ENCODE data around the gene HOXB7. TPM values are rescaled to one million over a fixed set of nuclear protein-coding genes. Genes with fewer than 3 reads are reported as not detected.
A peak's percentile ranks its signal among the peaks of the same experiment; 100 is the strongest.

The HOXB7 gene
- total RNA-seq, 1 donor from 2014 or later: 8.5 TPM

DNA sequence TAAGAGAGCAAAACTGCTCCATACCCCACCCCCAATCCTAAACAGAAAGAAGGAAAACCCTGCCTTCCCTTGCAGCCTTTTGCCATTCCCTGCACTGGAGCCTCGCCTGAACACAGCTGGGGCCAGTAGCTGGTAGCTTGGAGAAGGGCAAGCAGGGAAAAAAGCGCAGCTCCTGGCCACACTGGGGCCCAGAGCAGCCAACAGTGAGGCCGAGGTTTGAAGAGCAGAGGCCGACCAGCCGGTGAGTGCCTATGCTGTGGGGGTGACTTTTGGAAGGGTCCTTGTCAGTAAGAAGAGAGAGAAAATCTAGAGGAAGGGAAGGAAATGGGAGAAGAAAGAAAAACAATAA is 18.6 kb upstream of the HOXB7 start:
- Mint-ChIP-seq H3K27me3 (ENCODE audit: low read depth) (peaks cover 99% of the 10 kb centered on the region), H3K4me1 (no peaks in the 10 kb centered on the region), H3K27ac (ENCODE audit: unreplicated experiment) (peak overlapping the region; percentile 4), H3K9me3 (no peaks in the 10 kb centered on the region), H3K36me3 (ENCODE audit: low read depth) (peaks cover 4% of the 10 kb centered on the region), H3K4me3 (peak overlapping the region; percentile 61)
- TF ChIP-seq, protein P1, sequence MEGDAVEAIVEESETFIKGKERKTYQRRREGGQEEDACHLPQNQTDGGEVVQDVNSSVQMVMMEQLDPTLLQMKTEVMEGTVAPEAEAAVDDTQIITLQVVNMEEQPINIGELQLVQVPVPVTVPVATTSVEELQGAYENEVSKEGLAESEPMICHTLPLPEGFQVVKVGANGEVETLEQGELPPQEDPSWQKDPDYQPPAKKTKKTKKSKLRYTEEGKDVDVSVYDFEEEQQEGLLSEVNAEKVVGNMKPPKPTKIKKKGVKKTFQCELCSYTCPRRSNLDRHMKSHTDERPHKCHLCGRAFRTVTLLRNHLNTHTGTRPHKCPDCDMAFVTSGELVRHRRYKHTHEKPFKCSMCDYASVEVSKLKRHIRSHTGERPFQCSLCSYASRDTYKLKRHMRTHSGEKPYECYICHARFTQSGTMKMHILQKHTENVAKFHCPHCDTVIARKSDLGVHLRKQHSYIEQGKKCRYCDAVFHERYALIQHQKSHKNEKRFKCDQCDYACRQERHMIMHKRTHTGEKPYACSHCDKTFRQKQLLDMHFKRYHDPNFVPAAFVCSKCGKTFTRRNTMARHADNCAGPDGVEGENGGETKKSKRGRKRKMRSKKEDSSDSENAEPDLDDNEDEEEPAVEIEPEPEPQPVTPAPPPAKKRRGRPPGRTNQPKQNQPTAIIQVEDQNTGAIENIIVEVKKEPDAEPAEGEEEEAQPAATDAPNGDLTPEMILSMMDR (conservative IDR thresholded peaks at IDR 0.05): no peak
- no peak for DNase-seq (ENCODE audit: low read depth, low spot score)

DNA sequence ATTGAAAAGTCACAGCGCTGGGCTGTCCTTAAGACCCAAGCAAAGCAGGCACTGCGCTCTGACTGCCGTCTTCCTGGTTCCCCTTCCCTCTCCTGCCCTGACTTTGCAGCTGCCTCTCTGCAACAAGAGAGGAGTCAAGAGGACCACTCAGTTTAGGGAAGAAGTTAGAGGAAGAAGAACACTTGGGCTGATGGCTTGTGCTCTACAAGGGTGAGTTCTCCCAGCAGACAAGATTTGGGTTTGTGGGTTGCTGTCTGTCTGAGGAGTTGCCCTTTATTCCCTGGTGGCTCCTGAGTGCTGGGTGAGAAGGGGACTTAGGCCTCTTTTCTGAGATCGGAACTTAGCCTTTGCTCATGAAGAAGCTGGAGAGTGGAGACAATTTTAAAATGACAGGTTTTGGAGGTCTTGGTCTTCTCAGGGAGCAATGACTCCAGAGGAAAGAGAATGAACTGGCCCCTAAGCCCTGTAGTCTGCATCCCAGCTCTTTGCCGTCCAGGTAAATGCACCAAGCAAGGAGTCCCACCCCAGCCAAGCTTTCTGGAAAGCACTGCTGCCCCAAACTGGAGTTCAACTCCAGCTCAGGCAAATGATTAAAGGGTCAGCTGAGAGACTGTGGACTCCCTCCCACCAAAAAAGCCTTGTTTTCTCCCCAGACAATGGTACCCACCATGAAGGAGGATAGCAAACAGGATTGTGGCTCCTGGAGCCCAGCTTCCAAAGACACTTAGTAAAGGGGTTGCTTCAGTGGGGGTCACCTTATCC is 18.0 kb upstream of the HOXB7 start:
- DNase-seq (ENCODE audit: low read depth, low spot score): no peak
- H3K9me3 Mint-ChIP-seq: no peaks in the 10 kb centered on the region

DNA sequence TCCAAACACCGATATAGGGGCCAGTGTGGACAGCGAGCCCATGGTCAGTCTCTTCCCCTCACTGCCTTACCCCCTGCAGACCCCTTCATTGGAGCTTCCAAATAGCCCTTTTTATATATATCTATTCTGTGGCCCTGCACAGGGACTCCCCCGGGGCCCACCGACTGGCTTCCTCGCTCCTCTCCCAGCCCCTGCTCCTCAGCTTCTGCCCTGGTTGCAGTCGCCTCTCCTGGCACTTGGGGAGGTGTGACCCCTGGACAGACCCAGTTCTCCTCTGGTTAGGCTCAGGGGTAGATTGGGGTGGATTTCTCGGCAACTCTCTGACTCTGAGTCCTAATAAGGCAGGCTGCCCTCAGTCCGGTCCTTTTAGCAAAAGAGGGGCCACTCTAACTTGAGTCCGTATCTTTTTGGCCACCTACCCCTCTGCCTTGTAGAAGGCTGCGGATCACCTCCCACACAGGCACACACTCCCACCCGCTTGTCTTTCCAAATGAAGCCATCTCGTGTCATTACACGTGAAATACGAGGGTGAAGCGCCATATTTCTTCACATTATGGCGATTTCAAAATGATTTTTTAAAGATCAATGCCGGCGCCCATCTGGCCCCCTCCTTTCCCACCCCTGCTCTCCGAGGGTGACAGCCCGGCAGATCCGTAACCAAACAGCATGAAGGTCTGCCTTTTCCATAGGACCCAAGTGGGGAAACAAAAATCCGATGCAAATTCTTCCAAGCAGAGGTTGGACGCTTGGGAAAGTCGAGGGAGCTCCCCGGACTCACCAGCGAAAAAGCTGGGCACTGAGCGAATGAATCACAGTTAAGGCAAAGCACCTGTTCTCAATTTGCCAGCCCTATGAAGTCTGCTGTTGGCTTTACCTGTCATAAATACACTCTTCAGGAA is 17.1 kb upstream of the HOXB7 start:
- peaks cover 99% of the 10 kb centered on the region for H3K27me3 Mint-ChIP-seq (ENCODE audit: low read depth)
- no peak for DNase-seq (ENCODE audit: low read depth, low spot score)
- TF ChIP-seq, protein P1 (conservative IDR thresholded peaks at IDR 0.05): no peak
- peak overlapping the region; percentile 93 for H3K4me3 Mint-ChIP-seq
- H3K4me1 Mint-ChIP-seq: no peaks in the 10 kb centered on the region
- no peak overlapping the region for H3K27ac Mint-ChIP-seq (ENCODE audit: unreplicated experiment)
- no peaks in the 10 kb centered on the region for H3K9me3 Mint-ChIP-seq
- peaks cover 4% of the 10 kb centered on the region for H3K36me3 Mint-ChIP-seq (ENCODE audit: low read depth)

More for the DNA sequence above, 18.0 kb upstream of the HOXB7 start:
- Mint-ChIP-seq H3K4me3 (peak overlapping the region; percentile 93), H3K36me3 (ENCODE audit: low read depth) (peaks cover 4% of the 10 kb centered on the region), H3K27ac (ENCODE audit: unreplicated experiment) (peak overlapping the region; percentile 57), H3K4me1 (no peaks in the 10 kb centered on the region), H3K27me3 (ENCODE audit: low read depth) (peaks cover 99% of the 10 kb centered on the region)
- TF ChIP-seq, protein P1 (conservative IDR thresholded peaks at IDR 0.05): no peak

DNA sequence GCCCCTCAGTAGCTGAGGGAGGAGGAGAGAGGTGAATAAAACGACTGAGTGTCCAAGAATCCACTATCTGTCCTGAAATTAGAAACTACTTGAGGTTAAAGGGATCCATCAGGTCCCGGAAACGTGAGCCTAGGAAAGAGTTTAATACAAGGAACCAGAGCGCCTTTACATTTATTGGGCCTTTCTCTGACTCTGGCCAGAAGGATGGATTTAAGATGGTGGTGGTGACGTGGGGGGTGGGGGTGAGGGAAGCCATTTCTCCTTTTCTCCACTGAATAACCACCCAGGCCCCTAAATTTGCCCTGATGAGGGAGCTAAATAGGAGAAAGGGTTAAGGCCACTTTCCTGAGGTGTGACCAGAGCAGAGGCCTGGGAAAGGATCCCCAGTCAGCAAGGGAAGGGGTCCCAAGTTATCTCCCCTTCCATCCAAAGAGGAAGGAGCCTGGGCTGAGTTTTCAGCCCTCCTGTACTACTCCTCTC is 16.3 kb upstream of the HOXB7 start:
- Mint-ChIP-seq H3K9me3 (no peaks in the 10 kb centered on the region), H3K36me3 (ENCODE audit: low read depth) (peaks cover 7% of the 10 kb centered on the region), H3K27ac (ENCODE audit: unreplicated experiment) (no peak overlapping the region), H3K4me1 (no peaks in the 10 kb centered on the region), H3K4me3 (peak overlapping the region; percentile 93), H3K27me3 (ENCODE audit: low read depth) (peaks cover 99% of the 10 kb centered on the region)
- TF ChIP-seq, protein P1 (conservative IDR thresholded peaks at IDR 0.05): no peak
- no peak for DNase-seq (ENCODE audit: low read depth, low spot score)

DNA sequence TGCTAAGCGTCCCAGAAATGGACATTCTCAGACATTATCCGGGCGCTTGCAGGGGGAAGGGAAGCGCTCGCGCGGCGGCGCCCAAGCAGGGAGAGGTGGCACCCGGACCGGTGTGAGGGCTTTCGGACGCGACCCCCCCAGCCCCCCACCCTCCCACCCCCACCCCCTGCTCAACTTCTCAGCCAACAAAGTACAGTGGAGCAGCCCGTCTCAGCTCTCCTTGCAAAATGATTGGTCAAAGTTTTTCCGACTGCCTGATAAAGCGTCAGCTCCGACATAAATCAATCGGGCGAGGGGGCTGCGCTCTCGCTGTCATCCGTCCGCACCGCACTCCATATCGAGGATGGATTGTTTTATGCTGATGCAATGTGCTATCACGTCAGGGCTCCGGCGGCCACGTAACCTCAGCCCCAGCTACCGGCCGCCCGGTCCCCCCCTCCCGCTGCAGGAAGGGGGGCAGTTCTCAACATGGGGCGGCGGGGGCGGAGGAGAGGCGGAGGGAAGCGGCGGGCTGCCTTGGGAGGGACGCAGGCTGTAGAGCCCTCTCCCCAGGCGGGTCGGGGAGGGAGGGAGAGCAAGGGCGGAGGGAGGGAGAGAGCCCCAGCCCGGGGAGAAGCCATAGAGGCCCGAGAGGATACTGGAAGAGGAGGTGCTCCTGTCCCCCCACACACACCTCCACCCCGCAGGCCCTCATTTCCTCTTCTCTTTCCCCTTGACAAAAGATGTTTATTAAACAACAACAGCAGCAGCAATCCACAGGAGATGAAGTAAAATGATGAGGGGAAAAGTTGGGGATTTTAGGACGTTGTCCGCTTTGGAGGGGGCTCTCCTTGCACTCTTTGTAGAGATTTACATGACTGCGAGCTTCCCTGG is 15.7 kb upstream of the HOXB7 start, which contains the start of gene HOXB9:
Gene HOXB9 (minus strand): TSS at position 114 of the 873 bp plus-strand sequence. CDS start 89 bp downstream, at position 25.
- DNase-seq (ENCODE audit: low read depth, low spot score): no peak
- peaks cover 99% of the 10 kb centered on the region for H3K27me3 Mint-ChIP-seq (ENCODE audit: low read depth)
- H3K36me3 Mint-ChIP-seq (ENCODE audit: low read depth): peaks cover 10% of the 10 kb centered on the region
- TF ChIP-seq, protein P1 (conservative IDR thresholded peaks at IDR 0.05): no peak
- H3K9me3 Mint-ChIP-seq: no peaks in the 10 kb centered on the region
- H3K4me3 Mint-ChIP-seq: peak within 1 kb of the TSS; percentile 93
- peaks cover 4% of the 10 kb centered on the region for H3K4me1 Mint-ChIP-seq
- H3K27ac Mint-ChIP-seq (ENCODE audit: unreplicated experiment): peak within 1 kb of the TSS; percentile 78

Measured in neural crest cell (in vitro differentiated cells).